ENCODE results near the gene IL1RL2.
A peak's percentile ranks its signal among the peaks of the same experiment; 100 is the strongest.

Gene IL1RL2

DNA sequence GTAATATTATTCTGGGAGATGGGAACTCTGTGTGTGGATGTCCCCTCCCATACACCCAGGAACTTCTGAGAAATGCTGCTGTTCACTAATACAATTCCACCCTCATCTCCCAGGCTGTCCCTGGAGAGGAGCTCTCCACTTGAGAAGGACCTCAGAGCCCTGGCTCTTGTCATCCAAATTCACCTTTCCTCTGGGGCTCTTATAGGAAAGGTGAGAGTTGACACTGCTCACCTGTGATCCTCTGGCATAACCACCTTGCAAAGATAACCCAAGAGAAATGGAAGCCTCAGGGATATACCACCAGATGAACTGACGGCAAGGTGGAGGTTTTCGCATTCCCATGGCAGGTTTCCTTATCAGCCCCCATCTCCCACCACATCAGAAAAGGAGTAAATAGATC is 52.0 kb downstream of the IL1RL2 start:
- no peak for DNase-seq (ENCODE audit: low spot score)

GRCh38 chr2:102239344-102239743 is 52.5 kb downstream of the IL1RL2 start:
- no peak for DNase-seq (ENCODE audit: low spot score)

GRCh38 chr2:102240640-102241370 is 54.0 kb downstream of the IL1RL2 start:
- DNase-seq (ENCODE audit: low spot score) = peak; percentile 86

- DNase-seq (ENCODE audit: low spot score) = no peak
Measured at GRCh38 chr2:102241616-102242305, 54.9 kb downstream of the IL1RL2 start.

DNA sequence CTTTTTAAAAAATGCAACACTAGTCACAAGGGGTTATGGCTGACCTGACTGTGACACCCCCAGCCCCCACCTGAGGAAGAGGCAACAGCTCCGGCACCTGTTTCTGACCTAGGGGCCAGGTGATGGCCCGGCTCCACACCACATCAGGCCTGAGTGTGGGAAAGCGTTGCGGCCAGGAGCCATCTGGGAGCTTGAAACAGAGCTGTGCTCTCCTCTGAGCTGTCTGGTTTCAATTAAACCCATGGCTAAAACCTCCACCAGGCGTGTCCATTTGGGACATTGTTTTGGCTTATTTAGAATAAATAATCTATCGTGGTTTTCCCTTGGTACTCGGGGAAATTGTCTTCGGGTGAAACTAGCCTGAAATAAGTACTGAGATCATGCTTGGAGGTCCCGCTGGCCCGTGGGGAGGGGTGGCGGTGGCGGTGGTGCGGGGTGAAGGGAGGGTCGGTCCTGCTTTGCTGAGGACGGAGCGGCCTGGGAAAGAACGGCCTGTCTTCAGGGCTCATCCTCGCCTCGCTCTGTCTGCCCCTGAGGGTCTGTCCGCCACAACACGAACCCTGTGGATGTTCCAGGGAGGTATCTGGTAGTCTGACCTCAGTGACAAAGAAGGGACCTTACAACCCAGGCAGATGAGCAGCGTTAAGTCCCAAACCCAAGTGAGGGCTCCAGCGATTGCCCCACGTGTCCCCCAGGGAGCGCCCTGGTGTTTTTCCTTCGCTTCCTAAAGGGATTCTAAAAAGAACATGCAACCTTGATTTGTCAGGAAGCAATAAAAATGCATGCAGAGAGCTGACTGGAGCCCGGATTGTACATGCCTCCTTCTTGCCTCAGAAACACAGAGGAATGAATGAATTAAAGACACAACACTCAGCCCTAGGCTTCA is 58.7 kb downstream of the IL1RL2 start:
- DNase-seq (ENCODE audit: low spot score) = peak; percentile 65

GRCh38 chr2:102250278-102250821 is 63.5 kb downstream of the IL1RL2 start:
- DNase-seq (ENCODE audit: low spot score) = no peak

- DNase-seq (ENCODE audit: low spot score) = no peak
Measured at GRCh38 chr2:102251042-102251848, 64.4 kb downstream of the IL1RL2 start.

GRCh38 chr2:102251849-102252203 is 65.0 kb downstream of the IL1RL2 start:
- no peak for DNase-seq (ENCODE audit: low spot score)

DNA sequence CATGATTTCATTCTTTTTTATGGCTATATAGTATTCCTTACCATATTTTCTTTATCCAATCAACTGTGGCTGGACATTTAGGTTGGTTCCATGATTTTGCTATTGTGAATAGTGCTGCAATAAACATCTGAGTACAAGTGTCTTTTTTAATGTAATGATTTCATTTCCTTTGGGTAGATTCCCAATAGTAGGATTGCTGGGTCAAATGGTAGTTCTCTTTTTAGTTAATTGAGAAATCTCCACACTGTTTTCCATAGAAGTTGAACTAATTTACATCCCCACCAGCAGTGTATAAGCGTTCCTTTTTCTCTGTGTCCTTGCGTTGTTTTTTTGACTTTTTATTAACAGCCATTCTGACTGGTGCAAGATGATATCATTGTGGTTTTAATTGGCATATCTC is 65.4 kb downstream of the IL1RL2 start:
- no peak for DNase-seq (ENCODE audit: low spot score)

GRCh38 chr2:102253140-102253752 is 66.4 kb downstream of the IL1RL2 start:
- DNase-seq (ENCODE audit: low spot score) = no peak

GRCh38 chr2:102253753-102254150 is 66.9 kb downstream of the IL1RL2 start:
- no peak for DNase-seq (ENCODE audit: low spot score)

GRCh38 chr2:102256276-102256675 is 69.5 kb downstream of the IL1RL2 start:
- no peak for DNase-seq (ENCODE audit: low spot score)

GRCh38 chr2:102256874-102257462 is 70.1 kb downstream of the IL1RL2 start:
- no peak for DNase-seq (ENCODE audit: low spot score)

DNA sequence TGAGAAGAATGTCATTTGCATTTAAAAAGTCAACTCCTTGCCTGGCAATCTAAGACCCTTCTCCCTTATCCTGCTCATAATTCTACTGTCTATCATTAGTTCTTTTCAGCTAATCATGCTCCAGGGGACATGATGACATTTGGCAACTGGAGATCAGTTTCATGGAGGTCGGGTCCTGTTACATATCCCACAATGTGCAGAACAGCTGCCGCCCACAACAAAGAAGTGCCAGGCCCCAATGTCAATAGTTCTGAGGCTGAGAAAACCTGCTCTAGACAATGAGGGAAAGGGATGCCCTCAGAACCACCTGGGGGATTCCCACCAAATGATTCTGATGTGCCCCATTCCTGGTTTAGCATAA is 71.2 kb downstream of the IL1RL2 start:
- DNase-seq (ENCODE audit: low spot score) = no peak

DNA sequence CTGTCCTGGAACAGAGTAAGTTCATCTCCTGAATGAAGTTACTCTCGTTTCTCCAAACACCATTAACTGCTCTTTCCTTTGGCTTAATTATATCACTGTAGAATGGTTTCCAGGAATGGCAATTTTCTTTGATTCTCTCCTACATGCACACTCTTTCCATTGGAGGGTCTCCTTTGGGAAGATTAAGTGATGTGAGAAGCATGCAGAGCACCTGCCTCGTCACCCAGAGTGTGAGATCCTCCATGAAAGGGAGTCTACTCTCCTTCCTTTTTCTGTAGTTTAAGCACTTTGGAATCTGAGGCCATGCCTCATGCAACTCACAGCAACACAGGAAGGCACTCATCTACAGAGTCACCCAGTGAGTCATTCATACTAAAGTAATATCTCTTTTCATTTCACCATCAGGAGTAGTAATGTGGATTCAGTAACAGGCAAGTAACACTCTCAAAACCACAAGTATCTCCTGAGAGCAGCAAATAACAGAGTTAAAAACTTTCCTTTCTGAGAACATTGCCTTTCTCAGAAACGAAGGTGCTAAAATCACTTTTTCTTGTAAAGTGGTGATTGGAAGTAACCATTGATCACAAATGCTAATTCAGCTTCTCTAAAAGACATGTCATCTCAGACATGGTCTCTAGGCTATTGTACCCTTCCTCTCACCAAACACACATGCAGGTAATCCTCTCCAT is 71.7 kb downstream of the IL1RL2 start:
- no peak for DNase-seq (ENCODE audit: low spot score)

GRCh38 chr2:102261467-102262135 is 74.8 kb downstream of the IL1RL2 start:
- no peak for DNase-seq (ENCODE audit: low spot score)

- no peak for DNase-seq (ENCODE audit: low spot score)
Measured at GRCh38 chr2:102262216-102263129, 75.7 kb downstream of the IL1RL2 start.

DNA sequence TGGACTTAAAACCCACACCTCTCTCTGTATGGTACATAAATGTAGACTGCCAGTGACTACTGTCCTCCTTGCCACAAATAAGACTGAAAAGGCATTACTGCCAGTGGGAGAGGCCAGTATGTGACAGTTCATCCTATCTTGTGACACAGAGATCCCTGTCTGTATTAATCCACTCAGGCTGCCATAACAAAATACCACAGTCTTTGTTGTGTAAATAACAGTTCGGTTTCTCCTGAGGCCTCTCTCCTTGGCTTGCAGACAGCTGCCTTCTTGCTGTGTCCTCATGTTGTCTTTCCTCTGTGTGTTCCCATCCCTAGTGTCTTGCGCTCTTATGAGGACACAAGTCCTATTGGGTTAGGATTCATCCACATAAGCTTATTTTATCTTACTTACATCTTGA is 78.1 kb downstream of the IL1RL2 start:
- DNase-seq (ENCODE audit: low spot score) = no peak

DNA sequence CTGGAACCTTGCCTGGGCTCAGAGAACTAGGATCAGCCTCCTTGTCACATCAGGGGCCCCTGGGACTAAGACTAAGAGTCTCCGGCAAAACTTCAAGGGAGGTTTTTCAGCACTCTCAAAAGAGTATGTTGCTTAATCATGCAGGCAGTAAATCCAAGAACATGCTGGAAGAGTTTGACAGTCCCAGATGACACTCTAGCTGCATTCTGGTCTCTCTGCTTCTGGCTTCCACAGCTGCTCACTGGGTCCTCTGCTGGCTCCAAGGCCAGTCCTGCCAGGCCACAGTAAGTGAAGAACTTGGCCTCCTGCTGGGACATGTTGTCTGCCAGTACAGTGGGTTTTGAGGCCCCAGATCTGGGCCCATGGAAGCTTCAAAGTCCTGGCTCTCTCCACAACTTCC is 79.4 kb downstream of the IL1RL2 start:
- DNase-seq (ENCODE audit: low spot score) = no peak
